ENCODE results near the gene C2CD4A.
"Not testable (repeated sequence)": the region's sequence is repeated elsewhere in the genome, so short reads cannot be mapped to it uniquely, and the experiment has no call there.

The C2CD4A gene, protein sequence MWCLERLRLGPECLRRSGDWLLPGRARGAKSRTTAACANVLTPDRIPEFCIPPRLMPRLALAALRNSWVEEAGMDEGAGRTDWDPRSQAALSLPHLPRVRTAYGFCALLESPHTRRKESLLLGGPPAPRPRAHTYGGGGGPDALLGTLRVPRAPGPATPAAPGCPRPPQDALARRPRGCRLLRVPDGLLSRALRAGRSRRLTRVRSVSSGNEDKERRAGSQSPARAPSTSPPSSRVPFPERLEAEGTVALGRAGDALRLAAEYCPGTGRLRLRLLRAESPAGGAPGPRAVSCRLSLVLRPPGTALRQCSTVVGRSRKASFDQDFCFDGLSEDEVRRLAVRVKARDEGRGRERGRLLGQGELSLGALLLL

DNA sequence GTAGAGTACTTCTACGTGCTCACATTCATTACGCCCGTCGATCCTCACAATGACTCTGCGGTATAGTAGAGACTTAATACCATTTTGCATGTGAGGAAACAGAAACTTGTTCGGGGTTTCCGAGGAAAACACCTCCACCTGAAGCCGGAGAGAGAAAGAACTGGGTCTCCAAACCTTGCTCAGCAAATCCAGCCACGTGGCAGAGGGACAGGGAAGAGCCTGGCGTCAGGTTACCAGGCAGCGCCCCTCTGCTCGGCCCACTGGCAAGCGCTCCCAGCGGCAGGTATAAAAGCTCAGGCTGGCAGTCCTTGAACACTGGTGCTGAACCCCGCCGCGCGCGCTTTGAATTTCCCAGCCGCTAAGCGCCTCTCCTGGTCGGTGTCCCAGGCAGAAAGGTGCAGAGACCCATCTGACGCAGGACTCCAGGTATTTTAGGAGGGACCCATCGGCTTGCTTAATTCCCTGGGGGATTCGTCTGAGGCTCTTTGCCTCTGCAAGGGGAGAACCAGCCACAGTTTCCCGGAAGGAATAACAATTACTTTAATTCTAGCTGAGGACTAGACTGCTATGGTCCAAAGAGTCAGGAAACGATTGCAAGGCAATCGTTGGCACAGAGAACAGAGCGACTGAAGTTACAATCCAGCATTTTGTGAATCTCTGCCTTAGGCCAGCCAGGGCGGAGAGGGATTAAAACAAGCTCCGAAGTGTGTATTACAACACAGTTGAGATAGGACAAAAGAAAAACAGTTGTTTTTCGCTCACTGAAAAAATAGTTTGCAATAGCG, at the start of gene C2CD4A:
TSS of gene C2CD4A (plus strand) at position 315 of the 785 bp plus-strand sequence. CDS start 637 bp downstream, outside the sequence.
- peak in 1 of 2 experiments; percentile 7 for DNase-seq

DNA sequence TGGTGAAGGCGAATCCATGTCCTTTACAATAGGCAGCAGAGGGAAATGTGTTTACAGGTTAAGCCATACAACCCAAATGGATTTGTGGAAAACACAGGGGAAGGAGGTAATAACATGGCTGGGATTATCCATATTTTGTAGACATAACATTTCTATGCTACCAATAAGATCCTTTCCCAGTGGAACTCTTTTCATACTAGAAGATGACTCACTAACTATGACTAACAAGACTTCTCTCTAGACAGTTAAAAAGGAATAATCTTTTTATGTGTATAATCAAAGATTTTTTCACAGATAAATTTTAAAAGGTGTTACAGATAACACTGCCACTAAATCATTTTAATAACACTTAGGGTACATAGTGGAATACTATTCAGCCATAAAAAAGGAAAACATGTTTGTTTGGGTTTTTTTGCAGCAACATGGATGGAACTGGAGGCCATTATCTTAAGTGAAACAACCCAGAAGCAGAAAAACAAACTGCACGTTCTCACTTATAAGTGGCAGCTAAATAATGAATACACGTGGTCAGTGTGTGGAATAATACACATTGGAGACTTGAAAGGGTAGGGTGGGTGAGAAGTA, 46.1 kb upstream of the C2CD4A start:
- DNase-seq: no peak

DNA sequence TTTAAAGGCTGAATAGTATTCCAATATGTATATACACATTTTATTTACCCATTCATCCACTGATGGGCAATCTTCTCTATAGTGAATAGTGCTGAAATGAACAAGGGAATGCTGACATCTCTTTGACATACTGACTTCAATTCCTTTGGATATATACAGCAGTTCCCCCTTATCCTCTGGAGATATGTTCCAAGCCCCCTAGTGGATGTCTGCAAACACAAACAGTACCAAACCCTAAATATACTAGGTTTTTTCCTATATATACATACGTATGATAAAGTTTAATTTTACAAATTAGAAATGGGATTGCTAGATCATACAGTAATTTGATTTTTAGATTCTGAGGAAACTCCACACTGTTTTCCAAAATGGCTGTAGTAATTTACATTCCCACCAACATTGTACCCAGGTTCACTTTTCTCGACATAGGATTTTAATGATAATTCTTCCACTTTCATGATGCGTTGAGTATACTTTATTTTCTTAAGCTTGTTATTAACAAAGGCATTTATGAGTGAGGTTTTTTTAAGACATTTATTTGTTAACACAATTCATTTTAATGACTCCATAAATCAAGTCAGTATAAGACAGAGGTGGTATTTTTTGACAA, 44.7 kb upstream of the C2CD4A start:
- DNase-seq: no peak

DNA sequence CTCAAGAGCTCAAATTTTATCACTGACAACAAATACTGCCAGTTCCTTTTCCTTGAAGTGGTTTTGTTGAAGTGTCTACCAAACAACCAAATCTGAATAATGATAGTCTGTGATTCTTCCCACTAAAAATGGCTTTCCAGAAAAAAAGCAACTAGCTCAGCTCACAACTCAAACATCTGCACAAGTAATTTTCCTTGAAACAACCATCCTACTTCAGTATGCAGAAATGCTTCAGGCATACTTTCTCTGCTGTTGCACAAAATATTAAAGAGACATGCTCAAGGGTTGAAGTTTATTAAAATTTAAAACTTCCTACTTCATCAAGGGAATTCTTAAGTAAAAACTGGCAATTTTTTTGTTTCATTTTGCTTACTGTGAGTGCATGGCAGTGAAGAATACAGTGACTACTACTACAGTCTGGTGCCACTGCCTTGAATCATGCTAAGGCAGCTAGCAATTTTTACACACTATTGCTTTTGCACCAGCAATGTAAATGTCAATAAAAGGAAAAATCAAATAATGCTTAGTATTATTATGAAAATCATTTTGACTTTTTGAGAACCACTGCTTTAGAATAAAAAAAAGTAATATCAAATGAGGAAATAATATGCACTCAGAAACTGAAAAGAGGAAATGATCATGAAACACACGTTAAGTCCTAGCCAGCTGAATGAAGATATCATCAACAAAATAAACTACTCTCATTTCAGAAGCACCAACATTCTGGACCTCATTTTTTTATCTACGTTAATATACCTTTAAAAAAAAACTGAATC, 40.1 kb upstream of the C2CD4A start:
- no peak for DNase-seq

DNA sequence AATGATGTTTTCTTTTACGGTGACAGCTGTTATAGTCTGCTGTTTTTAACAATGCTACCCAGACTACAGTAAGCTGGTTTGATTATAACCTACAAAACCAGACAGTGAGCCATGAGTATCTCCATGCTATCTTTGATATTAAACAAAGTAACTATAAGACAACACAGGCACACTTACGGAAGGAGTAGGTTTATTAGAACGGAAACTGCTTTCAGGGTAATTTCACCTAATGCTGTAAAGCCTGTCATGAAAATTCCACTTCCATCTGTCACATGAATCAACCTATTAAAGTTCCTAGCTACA, 39.6 kb upstream of the C2CD4A start:
- no peak for DNase-seq

DNA sequence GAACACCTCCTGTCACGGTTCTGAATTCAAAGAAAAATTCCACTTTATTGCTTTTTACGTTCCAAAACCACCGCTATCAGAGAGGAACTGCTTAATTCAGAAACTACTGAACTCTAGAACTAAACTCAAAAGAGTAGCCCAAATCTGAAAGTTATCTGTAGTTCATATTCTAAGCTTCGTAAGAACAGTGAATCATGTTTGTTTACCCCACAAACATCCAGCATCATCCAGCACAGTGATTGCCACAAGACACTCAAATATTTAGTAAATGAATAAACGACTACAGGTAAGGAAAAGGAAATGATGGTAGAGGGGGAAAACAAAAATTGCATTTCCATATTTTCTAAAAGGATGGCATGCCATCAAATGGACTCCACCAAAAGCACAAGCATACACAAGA, 38.9 kb upstream of the C2CD4A start:
- DNase-seq: no peak

DNA sequence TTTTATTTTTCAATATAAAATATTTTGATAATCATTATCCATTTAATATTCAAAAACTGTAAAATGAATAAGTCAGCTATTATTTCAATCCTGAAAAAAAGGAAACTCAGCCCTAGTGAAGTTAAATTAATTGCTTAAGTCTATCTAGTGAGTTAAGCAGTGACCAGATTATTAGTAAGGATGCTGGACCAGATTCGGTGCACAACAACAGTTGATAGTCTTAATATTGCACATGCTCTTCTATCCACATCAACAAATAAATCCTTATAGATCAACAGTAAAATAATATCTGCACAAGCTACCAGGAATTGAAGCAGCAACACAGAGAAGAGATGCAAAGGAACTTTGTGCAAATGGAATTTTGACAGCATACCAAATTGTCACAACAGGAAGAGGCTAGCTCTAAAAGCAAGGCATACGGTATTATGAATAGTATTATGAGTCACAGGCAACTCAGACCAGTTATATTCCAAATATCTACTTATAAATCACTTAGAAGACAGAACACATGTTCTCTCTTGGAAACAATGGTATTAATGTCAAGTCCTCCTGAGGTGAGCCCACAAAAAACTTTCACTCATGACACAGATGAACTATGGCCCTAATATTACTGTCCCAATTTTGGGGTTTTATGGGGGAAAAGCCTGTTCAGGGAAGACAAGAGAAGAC, 31.4 kb upstream of the C2CD4A start:
- no peak for DNase-seq

DNA sequence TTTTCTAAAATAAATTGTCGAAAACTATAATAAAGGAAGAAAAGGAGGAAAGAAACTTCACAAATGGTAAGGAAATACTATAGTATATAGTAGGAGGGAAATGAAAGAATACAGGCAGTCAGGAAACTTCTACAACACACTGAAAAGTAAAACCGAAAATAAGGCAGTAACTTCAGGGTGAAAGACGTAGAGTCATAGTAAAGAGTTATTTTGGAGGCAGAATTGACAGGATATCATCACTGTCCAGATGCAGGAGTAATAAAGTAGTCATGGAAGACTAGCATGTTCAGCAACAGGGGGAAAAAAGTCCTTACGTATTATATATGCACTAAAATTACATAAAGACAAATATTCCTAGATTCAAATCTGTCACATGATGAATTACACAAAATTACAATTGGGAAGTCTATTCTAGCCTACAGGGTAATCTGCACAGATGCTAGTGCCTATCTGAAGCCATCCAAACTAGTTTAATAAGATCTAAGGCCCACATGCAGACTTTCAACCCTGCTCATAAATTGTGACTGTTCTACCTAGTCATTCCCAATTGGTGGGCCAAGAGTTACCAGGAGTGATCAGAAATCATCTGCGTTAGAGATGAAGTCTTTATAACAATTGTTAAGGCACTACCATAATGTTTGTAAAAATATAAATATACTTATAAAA, 20.6 kb upstream of the C2CD4A start:
- DNase-seq: no peak

DNA sequence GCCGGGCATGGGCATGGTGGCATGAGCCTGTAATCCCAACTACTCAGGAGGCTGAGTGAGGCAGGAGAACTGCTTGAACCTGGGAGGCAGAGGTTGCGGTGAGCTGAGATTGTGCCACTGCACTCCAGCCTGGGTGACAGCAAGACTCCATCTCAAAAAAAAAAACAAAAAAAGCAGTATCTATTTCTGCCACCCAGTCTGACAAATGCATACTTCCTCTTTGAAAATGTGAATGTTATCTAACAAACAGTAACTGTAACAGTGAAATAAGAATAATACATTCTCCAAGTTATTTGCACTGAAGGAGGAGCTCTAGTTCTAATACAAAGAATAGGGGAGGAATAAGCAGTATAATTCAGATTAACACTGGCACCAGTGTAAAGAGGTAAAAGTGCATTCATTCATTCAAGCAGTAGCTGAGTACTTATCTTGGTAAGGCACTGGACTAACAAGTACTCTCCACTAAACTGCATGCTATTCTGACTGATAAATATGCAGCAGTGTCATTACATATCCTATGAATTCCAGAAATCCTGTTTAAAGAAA, 19.4 kb upstream of the C2CD4A start:
- DNase-seq: no peak

DNA sequence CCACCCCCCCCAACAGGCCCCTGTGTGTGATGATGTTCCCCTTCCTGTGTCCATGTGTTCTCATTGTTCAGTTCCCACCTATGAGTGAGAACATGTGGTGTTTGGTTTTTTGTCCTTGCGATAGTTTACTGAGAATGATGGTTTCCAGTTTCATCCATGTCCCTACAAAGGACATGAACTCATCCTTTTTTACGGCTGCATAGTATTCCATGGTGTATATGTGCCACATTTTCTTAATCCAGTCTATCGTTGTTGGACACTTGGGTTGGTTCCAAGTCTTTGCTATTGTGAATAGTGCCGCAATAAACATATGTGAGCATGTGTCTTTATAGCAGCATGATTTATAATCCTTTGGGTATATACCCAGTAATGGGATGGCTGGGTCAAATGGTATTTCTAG, 18.5 kb upstream of the C2CD4A start:
- not testable (repeated sequence) for DNase-seq

DNA sequence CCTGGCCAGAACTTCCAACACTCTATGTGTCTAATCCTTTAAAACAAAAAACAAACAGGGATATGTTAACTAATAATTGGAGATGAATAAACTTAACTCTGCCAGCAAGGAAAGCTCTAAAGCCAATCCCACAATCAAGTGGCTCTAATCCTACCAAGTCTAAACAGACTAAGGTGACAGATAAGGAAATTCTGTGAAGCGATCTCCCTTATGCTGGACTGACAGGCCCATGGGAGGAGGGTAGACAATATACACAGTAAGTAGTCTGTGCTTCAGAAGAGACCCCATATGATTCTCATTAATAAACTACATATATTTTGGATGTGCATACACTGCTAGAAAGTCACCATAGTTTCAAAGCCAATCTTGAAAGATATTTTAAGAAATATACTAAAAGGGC, 16.7 kb upstream of the C2CD4A start:
- no peak for DNase-seq

DNA sequence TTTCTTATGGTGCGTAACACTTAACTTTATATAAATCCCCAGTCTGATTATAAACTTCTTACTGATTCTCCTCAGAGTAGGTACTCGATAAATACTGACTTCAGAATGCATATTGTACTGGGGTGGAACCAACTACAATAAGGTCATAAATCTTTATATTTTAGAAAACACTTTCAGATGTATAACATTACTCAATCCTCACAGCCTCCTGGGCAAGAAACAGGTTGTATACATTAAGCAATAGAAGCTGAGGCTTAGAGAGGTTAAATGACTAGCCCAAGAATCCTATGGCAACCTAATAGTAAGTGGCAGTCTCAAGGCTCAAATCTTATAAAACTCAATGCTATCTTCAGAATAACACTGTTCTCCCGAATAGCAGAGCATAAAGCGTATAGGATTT, 15.6 kb upstream of the C2CD4A start:
- no peak for DNase-seq

DNA sequence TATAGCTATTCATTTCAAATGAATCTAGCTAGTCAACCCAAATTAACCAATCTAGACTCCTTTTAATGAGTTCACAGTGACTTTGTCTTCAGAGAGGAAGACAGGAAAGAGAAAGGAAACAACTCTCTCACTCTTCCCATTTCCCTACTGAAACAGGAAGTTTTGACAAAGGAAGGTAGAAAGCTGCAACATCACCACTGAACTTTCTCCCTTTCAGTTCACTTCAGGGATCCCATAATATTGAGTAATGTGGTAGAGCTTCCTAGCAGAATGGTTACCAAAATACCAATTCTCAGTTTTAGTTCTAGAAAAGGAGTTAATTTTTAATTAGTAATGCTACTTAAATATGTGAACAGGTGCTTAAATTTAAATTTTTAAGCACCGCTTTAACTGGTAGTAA, 14.1 kb upstream of the C2CD4A start:
- no peak for DNase-seq

DNA sequence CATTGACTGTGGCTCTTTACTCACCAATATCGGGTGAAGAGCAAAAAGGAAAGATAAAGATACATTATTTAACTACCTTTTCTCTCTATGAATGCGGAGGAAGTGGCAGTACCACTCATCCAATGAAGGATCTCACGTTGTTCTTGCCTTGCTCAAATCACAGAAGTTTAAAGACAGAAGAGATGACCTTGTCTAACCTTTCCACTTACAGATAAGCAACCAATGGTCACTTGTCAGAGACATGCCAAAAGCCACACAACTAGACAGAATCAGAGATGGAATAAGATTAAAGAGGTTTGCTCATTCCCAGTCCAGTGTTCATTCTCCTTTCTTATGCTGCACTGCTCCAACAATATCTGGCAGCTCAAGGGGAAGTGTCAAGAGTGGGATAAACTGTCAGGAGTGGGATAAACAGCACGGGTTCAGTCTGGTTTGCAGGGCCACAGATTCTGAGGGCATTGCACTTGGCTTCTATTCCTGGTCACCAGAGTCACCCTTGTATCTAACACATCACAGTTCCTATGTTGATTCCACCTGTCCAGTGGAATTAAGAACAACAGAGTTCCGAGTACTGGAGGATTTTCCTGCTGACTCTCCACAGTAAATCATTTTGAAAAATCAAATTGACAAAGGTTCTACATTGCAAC, 13.2 kb upstream of the C2CD4A start:
- DNase-seq: no peak

DNA sequence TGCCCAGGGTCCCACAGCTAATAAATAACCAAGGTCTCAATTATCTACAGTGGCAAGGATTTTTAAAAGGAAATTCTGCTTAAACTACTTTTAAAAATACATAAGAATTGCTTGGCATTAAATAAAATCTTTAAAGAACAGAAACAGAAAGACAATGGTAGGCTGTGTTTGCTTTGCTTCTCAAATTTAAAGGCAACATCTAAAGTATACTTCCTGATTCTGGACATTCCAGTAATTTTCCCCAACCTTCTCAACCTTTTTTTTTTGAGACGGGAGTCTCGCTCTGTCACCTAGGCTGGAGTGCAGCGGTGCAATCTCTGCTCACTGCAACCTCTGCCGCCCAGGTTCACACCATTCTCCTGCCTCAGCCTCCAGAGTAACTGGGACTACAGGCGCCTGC, 11.8 kb upstream of the C2CD4A start:
- no peak for DNase-seq

DNA sequence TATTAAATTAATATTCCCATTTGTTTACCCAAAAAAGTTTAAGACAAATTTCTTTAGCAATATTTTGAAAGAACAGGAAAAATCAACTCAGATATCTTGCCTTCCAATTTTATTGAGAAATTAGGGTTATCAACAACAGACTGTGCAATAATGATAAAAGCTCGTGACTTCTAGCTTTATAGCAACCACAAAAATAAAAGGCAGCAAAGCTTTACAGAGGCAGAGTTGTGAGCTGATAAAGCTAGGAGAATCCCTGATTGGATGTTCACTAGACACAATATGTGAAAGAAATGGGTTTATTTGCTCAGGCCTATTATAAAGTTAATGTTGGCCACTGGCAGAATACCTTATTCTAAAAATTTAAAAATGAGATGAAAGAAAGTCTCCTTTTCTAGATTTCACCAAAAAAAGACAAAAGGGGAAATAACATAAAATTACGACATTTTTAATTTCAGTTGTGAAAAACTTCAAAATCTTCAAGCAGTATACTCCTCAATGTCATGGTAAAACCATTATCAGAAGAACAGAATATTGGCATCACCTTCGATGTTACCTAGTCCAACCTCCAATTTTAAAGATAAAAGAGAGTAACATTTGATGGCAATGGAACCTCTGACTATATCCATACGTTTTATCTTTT, 9.3 kb upstream of the C2CD4A start:
- no peak for DNase-seq

DNA sequence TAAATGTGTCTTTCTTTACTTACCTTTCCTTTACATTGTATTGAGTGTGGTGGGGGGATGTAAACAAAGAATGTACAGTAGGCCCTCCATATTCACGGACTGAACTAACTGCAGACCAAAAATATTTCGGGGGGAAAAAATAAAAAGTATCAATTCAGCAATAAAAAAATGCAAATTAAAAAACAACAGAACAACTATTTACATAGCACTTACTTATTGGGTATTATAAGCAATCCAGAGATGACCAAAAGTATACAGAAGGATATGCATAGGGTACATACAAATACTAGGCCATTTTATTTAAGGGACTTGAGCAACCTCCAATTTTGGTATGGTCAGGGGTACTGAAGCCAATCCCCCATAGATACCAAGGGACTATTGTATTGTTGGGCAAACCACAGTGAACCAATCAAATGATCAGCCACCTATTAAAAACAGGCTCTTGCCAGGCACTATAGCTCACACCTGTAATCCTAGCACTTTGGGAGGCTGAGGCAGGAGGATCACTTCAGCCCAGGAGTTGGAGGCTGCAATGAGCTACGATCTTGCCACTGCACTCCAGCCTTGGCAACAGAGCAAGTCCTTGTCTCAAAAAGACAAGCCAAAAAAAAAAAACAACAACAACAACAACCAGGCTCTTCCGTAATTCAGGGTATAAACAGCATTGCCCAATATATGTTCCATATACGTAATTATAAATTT, 8.3 kb upstream of the C2CD4A start:
- DNase-seq: no peak

DNA sequence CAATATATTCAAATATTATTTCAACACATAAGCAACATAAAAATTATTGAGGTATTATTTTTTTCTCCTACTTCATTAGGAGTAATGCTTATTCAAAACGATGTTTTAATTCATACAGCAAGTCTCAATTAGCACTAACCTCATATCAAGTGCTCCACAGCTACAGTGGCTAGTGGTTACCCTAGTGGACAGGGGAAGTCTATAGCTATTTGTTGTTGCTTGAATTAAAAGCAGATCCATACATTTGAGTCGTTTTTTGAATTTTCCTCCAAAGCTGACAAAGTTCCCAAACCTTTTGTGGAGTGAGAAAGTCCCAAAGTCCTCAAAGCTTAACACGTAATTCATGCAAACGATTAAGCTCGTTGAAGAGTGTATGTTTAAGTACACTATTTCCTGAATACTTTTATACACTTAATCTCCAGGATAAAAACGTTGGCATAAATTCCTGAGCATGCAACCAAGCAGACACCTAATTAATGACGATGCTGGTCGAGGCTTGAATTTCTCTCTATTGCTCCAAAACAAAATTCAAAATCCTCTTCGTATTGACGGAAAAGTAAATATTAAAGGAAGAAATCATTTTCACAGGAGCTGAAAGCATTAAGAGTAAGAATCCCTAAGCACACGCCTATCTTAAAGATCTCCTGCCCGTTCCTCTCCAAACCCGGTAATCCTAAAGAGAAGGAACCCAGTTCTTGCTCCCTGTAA, 7.5 kb upstream of the C2CD4A start:
- DNase-seq: no peak

DNA sequence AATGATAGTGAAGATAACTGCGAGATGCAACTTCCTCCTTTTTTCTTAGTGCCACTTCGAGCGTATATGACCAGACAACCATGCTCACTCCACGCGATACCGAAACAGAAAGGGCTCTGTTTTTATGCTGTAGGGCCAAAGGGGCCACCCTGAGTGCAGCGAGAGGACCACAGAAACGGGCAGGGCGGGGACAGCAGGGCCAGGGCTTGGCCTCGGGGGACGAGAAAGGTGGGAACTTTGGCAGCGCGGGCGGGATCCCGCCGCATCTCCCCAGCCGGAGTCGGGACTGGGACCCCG, 7.0 kb upstream of the C2CD4A start:
- DNase-seq: no peak
